ENCODE data around the gene MATCAP1. TPM values are rescaled to one million over a fixed set of nuclear protein-coding genes. Genes with fewer than 3 reads are reported as not detected.

The MATCAP1 gene
- total RNA-seq, 1 experiment from 2014 or later, result 40.8 TPM

DNA sequence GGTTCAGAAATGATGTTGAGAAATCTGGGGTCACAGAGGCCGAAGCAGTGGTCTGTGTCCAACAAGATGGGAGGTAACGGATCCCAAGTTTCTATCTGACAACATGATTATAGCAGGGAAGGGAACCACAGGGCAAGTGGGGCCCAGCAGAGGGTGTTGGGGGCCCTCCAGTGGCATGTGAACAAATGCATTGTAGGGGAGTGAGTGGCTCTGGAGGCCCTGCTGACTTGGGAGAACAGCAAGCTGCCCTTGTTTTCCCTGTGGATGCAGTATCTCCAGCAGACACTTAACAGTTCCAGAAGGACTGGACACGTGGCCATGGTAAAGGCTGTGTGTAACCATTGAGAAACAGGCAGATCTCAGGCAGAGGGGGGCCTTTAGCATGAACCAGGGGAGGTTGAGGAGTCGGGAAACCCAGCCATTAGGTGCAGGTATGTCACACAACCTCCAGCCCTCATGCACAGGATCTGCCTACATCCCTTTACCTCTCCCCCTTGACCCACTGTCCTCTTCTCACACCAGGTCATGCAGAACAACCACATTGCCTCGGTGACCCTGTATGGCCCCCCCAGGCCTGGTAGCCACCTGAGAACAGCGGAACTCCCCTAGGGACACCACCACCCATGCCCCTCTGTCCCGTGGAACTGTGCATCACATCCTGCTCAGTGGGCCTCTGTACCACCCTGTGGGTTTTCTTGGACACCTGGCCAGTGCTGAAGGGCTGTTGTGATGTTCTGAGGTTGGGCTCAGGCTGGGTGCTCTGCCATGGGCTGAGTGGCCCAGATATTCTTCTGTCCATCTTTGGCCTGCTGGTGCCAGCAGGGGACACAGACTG is 37.0 kb downstream of the MATCAP1 start (continued):
- TF ChIP-seq, protein P1, sequence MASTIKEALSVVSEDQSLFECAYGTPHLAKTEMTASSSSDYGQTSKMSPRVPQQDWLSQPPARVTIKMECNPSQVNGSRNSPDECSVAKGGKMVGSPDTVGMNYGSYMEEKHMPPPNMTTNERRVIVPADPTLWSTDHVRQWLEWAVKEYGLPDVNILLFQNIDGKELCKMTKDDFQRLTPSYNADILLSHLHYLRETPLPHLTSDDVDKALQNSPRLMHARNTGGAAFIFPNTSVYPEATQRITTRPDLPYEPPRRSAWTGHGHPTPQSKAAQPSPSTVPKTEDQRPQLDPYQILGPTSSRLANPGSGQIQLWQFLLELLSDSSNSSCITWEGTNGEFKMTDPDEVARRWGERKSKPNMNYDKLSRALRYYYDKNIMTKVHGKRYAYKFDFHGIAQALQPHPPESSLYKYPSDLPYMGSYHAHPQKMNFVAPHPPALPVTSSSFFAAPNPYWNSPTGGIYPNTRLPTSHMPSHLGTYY (CRISPR knock-in tag; IDR thresholded peaks at IDR 0.05), result no peak

DNA sequence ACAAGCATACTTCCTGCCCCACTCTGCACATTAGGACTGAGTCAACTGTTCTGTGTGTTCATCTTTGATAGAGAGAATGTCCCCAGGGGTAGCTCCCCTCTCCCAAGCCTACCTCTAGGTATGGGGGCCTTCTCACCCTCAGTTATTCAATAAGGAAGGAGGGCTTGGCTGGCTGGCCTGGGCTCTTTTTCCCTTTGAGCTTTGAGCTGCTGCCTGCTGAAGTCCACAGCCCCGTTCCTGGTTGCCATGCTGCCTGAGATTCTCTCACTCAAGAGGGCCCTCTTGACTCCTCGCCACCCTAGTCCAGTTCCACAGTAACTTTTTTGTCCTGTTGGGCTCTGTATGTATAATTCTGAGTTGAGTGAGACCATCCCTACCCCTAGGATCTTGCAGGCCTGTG is 38.0 kb downstream of the MATCAP1 start:
- CTCF ChIA-PET, result interaction anchor here (0.5 to 3.6 kb wide), 3 partner anchors 10 to 133 kb away, joined by 3 to 10 read pairs (median 4); no protein-coding TSS in a partner anchor
- H3K9me3 Mint-ChIP-seq, result no peaks in the 10 kb centered on the region
- TF ChIP-seq, protein P2, sequence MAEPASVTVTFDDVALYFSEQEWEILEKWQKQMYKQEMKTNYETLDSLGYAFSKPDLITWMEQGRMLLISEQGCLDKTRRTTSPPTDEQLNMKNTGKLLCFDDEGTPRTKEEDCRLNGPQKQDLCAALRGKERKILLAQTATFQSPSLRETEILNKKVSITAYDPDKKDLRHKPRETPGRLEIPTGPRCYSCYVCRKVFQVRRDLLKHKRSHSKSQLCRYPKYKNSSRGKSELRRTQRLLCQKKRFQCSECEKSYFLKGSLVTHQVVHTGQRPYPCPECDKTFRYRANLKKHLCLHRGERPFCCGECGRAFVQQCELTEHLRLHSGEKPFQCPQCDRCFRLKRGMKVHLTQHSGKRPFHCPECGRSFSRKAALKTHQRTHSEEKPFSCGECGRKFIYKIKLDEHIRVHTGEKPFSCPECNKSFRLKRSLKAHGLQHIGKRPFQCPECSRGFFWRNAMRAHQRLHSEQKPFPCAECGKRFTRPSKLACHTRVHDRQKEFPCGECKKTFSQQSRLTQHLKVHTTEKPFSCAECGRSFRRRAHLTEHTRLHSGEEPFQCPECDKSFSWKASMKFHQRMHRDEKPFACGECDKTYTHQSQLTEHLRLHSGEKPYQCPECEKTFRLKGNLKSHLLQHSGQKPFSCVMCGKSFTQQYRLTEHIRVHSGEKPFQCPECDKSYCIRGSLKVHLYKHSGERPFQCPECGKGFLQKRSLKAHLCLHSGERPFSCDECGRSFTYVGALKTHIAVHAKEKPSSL (CRISPR knock-in tag; conservative IDR thresholded peaks at IDR 0.05), result no peak
- no peak for TF ChIP-seq ZBTB21 (CRISPR knock-in tag; IDR thresholded peaks at IDR 0.05; ENCODE audit: borderline replicate concordance)
- TF ChIP-seq, protein P3, sequence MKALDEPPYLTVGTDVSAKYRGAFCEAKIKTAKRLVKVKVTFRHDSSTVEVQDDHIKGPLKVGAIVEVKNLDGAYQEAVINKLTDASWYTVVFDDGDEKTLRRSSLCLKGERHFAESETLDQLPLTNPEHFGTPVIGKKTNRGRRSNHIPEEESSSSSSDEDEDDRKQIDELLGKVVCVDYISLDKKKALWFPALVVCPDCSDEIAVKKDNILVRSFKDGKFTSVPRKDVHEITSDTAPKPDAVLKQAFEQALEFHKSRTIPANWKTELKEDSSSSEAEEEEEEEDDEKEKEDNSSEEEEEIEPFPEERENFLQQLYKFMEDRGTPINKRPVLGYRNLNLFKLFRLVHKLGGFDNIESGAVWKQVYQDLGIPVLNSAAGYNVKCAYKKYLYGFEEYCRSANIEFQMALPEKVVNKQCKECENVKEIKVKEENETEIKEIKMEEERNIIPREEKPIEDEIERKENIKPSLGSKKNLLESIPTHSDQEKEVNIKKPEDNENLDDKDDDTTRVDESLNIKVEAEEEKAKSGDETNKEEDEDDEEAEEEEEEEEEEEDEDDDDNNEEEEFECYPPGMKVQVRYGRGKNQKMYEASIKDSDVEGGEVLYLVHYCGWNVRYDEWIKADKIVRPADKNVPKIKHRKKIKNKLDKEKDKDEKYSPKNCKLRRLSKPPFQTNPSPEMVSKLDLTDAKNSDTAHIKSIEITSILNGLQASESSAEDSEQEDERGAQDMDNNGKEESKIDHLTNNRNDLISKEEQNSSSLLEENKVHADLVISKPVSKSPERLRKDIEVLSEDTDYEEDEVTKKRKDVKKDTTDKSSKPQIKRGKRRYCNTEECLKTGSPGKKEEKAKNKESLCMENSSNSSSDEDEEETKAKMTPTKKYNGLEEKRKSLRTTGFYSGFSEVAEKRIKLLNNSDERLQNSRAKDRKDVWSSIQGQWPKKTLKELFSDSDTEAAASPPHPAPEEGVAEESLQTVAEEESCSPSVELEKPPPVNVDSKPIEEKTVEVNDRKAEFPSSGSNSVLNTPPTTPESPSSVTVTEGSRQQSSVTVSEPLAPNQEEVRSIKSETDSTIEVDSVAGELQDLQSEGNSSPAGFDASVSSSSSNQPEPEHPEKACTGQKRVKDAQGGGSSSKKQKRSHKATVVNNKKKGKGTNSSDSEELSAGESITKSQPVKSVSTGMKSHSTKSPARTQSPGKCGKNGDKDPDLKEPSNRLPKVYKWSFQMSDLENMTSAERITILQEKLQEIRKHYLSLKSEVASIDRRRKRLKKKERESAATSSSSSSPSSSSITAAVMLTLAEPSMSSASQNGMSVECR (CRISPR knock-in tag; IDR thresholded peaks at IDR 0.05; ENCODE audit: borderline replicate concordance), result no peak
- no peak for TF ChIP-seq OVOL2 (CRISPR knock-in tag; IDR thresholded peaks at IDR 0.05; ENCODE audit: borderline replicate concordance)
- TF ChIP-seq, protein P4, sequence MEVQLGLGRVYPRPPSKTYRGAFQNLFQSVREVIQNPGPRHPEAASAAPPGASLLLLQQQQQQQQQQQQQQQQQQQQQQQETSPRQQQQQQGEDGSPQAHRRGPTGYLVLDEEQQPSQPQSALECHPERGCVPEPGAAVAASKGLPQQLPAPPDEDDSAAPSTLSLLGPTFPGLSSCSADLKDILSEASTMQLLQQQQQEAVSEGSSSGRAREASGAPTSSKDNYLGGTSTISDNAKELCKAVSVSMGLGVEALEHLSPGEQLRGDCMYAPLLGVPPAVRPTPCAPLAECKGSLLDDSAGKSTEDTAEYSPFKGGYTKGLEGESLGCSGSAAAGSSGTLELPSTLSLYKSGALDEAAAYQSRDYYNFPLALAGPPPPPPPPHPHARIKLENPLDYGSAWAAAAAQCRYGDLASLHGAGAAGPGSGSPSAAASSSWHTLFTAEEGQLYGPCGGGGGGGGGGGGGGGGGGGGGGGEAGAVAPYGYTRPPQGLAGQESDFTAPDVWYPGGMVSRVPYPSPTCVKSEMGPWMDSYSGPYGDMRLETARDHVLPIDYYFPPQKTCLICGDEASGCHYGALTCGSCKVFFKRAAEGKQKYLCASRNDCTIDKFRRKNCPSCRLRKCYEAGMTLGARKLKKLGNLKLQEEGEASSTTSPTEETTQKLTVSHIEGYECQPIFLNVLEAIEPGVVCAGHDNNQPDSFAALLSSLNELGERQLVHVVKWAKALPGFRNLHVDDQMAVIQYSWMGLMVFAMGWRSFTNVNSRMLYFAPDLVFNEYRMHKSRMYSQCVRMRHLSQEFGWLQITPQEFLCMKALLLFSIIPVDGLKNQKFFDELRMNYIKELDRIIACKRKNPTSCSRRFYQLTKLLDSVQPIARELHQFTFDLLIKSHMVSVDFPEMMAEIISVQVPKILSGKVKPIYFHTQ (CRISPR knock-in tag; IDR thresholded peaks at IDR 0.05), result no peak
- TF ChIP-seq ZNF121 (CRISPR knock-in tag; IDR thresholded peaks at IDR 0.05), result no peak
- TF ChIP-seq HMGA2 (CRISPR knock-in tag; IDR thresholded peaks at IDR 0.05), result no peak
- no peak for TF ChIP-seq NR1H2 (CRISPR knock-in tag; IDR thresholded peaks at IDR 0.05)
- TF ChIP-seq, protein P5, sequence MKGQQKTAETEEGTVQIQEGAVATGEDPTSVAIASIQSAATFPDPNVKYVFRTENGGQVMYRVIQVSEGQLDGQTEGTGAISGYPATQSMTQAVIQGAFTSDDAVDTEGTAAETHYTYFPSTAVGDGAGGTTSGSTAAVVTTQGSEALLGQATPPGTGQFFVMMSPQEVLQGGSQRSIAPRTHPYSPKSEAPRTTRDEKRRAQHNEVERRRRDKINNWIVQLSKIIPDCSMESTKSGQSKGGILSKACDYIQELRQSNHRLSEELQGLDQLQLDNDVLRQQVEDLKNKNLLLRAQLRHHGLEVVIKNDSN (CRISPR knock-in tag; IDR thresholded peaks at IDR 0.05), result no peak
- no peak for TF ChIP-seq TEAD1 (CRISPR knock-in tag; IDR thresholded peaks at IDR 0.05)
- no peak for TF ChIP-seq RORB (CRISPR knock-in tag; IDR thresholded peaks at IDR 0.05)
- TF ChIP-seq, protein P6, sequence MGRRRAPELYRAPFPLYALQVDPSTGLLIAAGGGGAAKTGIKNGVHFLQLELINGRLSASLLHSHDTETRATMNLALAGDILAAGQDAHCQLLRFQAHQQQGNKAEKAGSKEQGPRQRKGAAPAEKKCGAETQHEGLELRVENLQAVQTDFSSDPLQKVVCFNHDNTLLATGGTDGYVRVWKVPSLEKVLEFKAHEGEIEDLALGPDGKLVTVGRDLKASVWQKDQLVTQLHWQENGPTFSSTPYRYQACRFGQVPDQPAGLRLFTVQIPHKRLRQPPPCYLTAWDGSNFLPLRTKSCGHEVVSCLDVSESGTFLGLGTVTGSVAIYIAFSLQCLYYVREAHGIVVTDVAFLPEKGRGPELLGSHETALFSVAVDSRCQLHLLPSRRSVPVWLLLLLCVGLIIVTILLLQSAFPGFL (CRISPR knock-in tag; IDR thresholded peaks at IDR 0.05; ENCODE audit: borderline replicate concordance), result no peak
- no peak for TF ChIP-seq NFE2L1 (CRISPR knock-in tag; IDR thresholded peaks at IDR 0.05)
- TF ChIP-seq CREB1 (CRISPR knock-in tag; IDR thresholded peaks at IDR 0.05), result no peak
- no peak for TF ChIP-seq NR3C1 (CRISPR knock-in tag; conservative IDR thresholded peaks at IDR 0.05; ENCODE audit: low read depth)
- TF ChIP-seq ELF4 (CRISPR knock-in tag; IDR thresholded peaks at IDR 0.05; ENCODE audit: low read depth), result no peak
- TF ChIP-seq ZNF138 (CRISPR knock-in tag; conservative IDR thresholded peaks at IDR 0.05), result no peak
- no peak for TF ChIP-seq CREM (CRISPR knock-in tag; IDR thresholded peaks at IDR 0.05)
- TF ChIP-seq SOX15 (CRISPR knock-in tag; IDR thresholded peaks at IDR 0.05), result no peak
- peaks cover 29% of the 10 kb centered on the region for H3K36me3 Mint-ChIP-seq
- H3K27ac Mint-ChIP-seq, result no peak overlapping the region
- H3K4me1 Mint-ChIP-seq, result no peaks in the 10 kb centered on the region
- ATAC-seq, result no peak
- no peak for DNase-seq (ENCODE audit: low spot score)
- POLR2A ChIA-PET, result no interaction called here
- H3K27me3 Mint-ChIP-seq (ENCODE audit: low read depth), result peaks cover 7% of the 10 kb centered on the region
- H3K4me3 Mint-ChIP-seq, result no peak overlapping the region

Measured in WTC11 (cell line).